HepG2 (cell line): Measurements from ENCODE around the gene CSF3R. TPM values are rescaled to one million over a fixed set of nuclear protein-coding genes. Genes with fewer than 3 reads are reported as not detected.

ENCODE experiments used
- ARNT2 ChIP-seq: sonication (generic); formaldehyde crosslinking; IDR thresholded peaks from 2 replicates; pipeline ENCODE4 v1.8.0; 2022; ENCODE audit warnings: mild to moderate bottlenecking, low read depth, missing genetic modification reagents, moderate library complexity
- CENPT ChIP-seq: sonication (generic); formaldehyde crosslinking; IDR thresholded peaks from 2 replicates; pipeline ENCODE4 v1.8.0; 2022; ENCODE audit warnings: low read depth, mild to moderate bottlenecking, moderate library complexity, missing genetic modification reagents
- HOXA9 ChIP-seq: sonication (generic); formaldehyde crosslinking; IDR thresholded peaks from 2 replicates; pipeline ENCODE4 v1.8.1; 2022; ENCODE audit warnings: missing genetic modification reagents, mild to moderate bottlenecking, moderate library complexity, borderline replicate concordance
- MYNN ChIP-seq: sonication (generic); formaldehyde crosslinking; IDR thresholded peaks from 2 replicates; pipeline ENCODE4 v1.4.0; 2020; ENCODE audit warnings: mild to moderate bottlenecking, low read depth, missing genetic modification reagents
- SALL2 ChIP-seq: sonication (generic); formaldehyde crosslinking; IDR thresholded peaks from 2 replicates; pipeline ENCODE4 v1.8.1; 2023; ENCODE audit warnings: mild to moderate bottlenecking, missing genetic modification reagents, inconsistent platforms
- ZNF253 ChIP-seq: sonication (generic); formaldehyde crosslinking; IDR thresholded peaks from 2 replicates; pipeline ENCODE4 v1.8.0; 2022; ENCODE audit warnings: mild to moderate bottlenecking, missing genetic modification reagents, borderline replicate concordance
- polyA plus RNA-seq, 8 experiments: library from polyadenylated mRNA; depleted of rRNA in 3 of 8; stranded (reverse) in 7 of 8; unstranded in 1 of 8; fragments of >200 nt; fragmentation: Illumina TruSeq in 4 of 8; extraction: Trizol in 4 of 8; gene quantifications; 2 replicates each; pipeline versions ENCODE4 v1.2.1 to v1.2.3, GENCODE V29; 2011 to 2016; ENCODE audit warnings: low read depth in 4 of 8, missing spikeins in 1 of 8, mixed read lengths in 1 of 8; ENCODE audit not compliant: insufficient read depth in 1 of 8
- total RNA-seq, 5 experiments: library from RNA; depleted of rRNA; stranded (reverse); fragments of >200 nt; fragmentation: Illumina TruSeq; extraction: Trizol; gene quantifications; 2 replicates each; pipeline ENCODE4 v1.2.3, GENCODE V29; 2016; ENCODE audit warnings: low read depth in 1 of 5
- TF ChIP-seq, protein P1 (sequence below): sonication (generic); formaldehyde crosslinking; IDR thresholded peaks from 2 replicates; pipeline ENCODE4 v1.4.0; 2020; ENCODE audit warnings: missing genetic modification reagents
- TF ChIP-seq, protein P2 (sequence below): sonication (generic); formaldehyde crosslinking; IDR thresholded peaks from 2 replicates; pipeline ENCODE4 v1.4.0; 2020; ENCODE audit warnings: missing genetic modification reagents, mild to moderate bottlenecking, borderline replicate concordance
- TF ChIP-seq, protein P3 (sequence below): sonication (generic); formaldehyde crosslinking; IDR thresholded peaks from 2 replicates; pipeline ENCODE4 v1.9.0; 2022; ENCODE audit warnings: low read depth, missing genetic modification reagents
- TF ChIP-seq, protein P4 (sequence below): IDR thresholded peaks from 2 replicates; pipeline ENCODE4 v1.6.1; 2016; ENCODE audit warnings: low read depth
- TF ChIP-seq, protein P5 (sequence below): sonication (generic); formaldehyde crosslinking; IDR thresholded peaks from 2 replicates; pipeline ENCODE4; 2020; ENCODE audit warnings: missing genetic modification reagents, mild to moderate bottlenecking, borderline replicate concordance

The CSF3R gene
- total and polyA plus RNA-seq, 2 of the 13 experiments (the other 11 are each of a cell fraction or from before 2014, with no cell fraction given), result 11.9 to 28.8 TPM

DNA sequence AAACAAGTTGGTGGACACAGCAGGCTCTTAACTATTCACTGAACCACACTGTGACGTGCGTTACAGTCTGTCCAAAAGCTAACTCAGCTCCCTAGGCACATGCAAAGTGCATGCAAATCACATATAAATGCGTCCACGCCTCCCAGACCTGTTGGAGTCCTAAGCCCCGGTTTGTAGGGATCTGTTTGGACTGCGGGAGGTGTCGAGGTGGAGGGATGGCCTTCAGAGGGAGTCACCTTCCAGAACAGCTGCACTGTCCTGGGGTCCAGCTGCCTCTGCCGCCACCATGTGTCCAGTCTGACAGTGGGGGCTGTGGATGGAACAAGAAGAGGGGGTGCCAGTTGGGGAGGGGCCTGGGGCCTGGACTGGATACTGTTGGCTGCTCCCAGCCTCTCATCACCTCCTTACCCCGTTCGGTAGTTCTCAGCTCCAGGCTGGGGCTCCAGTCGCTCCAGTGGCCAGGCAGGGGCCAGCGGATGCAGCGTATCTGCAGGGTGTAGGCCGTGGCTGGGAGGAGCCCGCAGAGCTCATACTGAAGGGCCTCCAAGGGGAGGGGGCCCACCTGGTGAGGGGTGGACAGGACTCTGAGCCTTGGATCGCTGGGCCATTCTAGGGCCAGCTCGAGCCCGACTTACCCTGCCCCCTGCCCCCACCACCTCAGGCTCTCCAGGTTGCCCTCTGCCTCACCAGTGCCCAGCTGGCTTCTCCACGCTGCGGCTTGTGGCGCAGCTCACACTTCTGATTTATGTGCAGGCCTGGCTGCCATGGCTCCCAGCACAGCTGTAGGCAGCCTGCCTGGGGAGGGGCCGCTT lies 10.7 kb downstream of the CSF3R start (continued):
- TF ChIP-seq, protein P1, sequence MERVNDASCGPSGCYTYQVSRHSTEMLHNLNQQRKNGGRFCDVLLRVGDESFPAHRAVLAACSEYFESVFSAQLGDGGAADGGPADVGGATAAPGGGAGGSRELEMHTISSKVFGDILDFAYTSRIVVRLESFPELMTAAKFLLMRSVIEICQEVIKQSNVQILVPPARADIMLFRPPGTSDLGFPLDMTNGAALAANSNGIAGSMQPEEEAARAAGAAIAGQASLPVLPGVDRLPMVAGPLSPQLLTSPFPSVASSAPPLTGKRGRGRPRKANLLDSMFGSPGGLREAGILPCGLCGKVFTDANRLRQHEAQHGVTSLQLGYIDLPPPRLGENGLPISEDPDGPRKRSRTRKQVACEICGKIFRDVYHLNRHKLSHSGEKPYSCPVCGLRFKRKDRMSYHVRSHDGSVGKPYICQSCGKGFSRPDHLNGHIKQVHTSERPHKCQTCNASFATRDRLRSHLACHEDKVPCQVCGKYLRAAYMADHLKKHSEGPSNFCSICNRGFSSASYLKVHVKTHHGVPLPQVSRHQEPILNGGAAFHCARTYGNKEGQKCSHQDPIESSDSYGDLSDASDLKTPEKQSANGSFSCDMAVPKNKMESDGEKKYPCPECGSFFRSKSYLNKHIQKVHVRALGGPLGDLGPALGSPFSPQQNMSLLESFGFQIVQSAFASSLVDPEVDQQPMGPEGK (CRISPR knock-in tag), result peak; percentile 68
- TF ChIP-seq CENPT (no peak), ZNF253 (CRISPR knock-in tag) (no peak), HOXA9 (CRISPR knock-in tag) (no peak), MYNN (CRISPR knock-in tag) (no peak), SALL2 (CRISPR knock-in tag) (no peak), ARNT2 (CRISPR knock-in tag) (no peak)
- TF ChIP-seq, protein P2, sequence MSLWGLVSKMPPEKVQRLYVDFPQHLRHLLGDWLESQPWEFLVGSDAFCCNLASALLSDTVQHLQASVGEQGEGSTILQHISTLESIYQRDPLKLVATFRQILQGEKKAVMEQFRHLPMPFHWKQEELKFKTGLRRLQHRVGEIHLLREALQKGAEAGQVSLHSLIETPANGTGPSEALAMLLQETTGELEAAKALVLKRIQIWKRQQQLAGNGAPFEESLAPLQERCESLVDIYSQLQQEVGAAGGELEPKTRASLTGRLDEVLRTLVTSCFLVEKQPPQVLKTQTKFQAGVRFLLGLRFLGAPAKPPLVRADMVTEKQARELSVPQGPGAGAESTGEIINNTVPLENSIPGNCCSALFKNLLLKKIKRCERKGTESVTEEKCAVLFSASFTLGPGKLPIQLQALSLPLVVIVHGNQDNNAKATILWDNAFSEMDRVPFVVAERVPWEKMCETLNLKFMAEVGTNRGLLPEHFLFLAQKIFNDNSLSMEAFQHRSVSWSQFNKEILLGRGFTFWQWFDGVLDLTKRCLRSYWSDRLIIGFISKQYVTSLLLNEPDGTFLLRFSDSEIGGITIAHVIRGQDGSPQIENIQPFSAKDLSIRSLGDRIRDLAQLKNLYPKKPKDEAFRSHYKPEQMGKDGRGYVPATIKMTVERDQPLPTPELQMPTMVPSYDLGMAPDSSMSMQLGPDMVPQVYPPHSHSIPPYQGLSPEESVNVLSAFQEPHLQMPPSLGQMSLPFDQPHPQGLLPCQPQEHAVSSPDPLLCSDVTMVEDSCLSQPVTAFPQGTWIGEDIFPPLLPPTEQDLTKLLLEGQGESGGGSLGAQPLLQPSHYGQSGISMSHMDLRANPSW (CRISPR knock-in tag), result no peak
- TF ChIP-seq, protein P3, sequence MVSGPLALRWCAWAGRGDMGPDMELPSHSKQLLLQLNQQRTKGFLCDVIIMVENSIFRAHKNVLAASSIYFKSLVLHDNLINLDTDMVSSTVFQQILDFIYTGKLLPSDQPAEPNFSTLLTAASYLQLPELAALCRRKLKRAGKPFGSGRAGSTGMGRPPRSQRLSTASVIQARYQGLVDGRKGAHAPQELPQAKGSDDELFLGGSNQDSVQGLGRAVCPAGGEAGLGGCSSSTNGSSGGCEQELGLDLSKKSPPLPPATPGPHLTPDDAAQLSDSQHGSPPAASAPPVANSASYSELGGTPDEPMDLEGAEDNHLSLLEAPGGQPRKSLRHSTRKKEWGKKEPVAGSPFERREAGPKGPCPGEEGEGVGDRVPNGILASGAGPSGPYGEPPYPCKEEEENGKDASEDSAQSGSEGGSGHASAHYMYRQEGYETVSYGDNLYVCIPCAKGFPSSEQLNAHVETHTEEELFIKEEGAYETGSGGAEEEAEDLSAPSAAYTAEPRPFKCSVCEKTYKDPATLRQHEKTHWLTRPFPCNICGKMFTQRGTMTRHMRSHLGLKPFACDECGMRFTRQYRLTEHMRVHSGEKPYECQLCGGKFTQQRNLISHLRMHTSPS (CRISPR knock-in tag), result no peak; the same call in 1 of the 2 replicates
- TF ChIP-seq, protein P4, sequence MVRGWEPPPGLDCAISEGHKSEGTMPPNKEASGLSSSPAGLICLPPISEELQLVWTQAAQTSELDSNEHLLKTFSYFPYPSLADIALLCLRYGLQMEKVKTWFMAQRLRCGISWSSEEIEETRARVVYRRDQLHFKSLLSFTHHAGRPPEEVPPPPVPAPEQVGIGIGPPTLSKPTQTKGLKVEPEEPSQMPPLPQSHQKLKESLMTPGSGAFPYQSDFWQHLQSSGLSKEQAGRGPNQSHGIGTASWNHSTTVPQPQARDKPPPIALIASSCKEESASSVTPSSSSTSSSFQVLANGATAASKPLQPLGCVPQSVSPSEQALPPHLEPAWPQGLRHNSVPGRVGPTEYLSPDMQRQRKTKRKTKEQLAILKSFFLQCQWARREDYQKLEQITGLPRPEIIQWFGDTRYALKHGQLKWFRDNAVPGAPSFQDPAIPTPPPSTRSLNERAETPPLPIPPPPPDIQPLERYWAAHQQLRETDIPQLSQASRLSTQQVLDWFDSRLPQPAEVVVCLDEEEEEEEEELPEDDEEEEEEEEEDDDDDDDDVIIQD, result no peak
- TF ChIP-seq, protein P5, sequence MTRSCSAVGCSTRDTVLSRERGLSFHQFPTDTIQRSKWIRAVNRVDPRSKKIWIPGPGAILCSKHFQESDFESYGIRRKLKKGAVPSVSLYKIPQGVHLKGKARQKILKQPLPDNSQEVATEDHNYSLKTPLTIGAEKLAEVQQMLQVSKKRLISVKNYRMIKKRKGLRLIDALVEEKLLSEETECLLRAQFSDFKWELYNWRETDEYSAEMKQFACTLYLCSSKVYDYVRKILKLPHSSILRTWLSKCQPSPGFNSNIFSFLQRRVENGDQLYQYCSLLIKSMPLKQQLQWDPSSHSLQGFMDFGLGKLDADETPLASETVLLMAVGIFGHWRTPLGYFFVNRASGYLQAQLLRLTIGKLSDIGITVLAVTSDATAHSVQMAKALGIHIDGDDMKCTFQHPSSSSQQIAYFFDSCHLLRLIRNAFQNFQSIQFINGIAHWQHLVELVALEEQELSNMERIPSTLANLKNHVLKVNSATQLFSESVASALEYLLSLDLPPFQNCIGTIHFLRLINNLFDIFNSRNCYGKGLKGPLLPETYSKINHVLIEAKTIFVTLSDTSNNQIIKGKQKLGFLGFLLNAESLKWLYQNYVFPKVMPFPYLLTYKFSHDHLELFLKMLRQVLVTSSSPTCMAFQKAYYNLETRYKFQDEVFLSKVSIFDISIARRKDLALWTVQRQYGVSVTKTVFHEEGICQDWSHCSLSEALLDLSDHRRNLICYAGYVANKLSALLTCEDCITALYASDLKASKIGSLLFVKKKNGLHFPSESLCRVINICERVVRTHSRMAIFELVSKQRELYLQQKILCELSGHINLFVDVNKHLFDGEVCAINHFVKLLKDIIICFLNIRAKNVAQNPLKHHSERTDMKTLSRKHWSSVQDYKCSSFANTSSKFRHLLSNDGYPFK (CRISPR knock-in tag), result 0 out of 2 replicates have a peak, but pooled peaks have one; percentile 37
